HG03565 (cell line): ENCODE measurements around the gene ATP2A2.
A peak's percentile ranks its signal among the peaks of the same experiment; 100 is the strongest.
"Not testable (repeated sequence)": the region's sequence is repeated elsewhere in the genome, so short reads cannot be mapped to it uniquely, and the experiment has no call there.

Experiments
- ATAC-seq: cut with Tn5 transposase; IDR thresholded peaks from one replicate; pipeline ENCODE4 v1.9.1; 2021; ENCODE audit warnings: mild to moderate bottlenecking, moderate library complexity; ENCODE audit not compliant: unreplicated experiment

Gene ATP2A2

DNA sequence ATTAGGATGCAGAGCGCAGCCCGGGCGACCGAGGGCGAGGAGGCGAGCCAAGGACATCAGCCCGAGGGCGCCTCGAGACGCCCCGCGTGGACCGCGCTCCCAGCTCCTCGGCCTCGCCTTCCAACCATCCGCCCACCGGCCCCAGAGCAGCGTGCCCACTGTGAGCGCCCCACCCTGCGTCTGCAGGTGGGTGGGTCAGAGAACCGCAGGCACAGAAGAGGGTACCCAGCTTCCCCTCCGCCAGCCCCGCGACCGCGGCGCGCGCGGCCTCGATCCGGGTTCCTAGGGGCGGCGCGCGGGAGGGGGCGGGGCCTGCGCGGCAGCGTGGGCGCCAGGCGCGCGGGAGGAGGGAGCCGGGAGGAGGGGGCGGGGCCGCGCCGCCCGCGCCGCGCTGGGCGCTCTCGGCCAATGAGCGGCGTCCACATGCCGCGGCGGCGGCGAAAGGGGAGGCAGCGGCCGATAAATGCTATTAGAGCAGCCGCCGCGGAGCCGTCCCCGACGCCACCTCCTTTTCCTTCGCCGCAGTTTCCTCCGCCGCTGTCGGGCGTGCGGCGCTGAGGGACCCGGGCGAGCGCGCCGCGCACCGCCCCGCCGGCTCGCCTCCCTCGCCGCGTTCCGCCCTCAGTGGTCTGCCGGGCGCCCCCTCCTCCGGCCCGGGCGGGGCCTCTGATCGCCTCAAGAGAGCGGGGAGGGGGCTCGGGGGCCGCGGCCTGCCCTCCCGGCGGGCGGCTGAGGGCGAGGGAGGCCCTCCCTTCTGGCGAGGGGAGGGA, at the start of gene ATP2A2:
Gene ATP2A2 (plus strand): TSS at position 469 of the 770 bp plus-strand sequence. CDS start 543 bp downstream, outside the sequence.
- peak; percentile 67 for ATAC-seq

DNA sequence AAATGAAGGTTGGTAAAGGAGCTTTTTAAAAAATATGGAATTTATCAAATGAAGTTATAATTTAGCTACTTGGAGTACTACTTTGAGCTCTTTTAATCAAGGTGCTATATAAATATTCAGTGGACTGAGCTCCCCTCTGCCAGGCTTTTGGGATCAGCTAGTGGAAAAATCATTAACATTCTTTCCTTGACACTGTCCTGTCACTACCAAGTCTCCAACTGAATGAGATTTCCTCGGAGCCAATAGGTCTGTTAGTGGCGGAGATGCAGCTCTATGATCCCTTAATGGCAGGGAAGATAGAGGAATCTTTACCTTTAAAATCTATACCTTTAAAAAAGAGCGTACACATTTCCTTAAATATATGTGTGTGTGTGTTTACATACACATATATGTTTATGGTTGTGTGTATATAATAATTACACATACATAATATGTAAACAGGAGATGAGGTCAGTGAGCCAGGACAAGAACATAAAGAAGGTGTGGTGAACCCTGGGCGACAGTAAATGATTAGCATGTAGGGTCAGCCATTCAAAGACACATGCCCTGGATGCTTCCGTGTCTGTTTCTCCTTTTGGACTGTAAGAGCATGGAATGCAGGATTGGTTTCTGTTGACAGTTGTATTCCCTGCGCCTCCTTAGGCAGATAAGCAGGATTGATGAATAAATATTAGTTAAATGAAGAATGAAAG, 47.7 kb upstream of the ATP2A2 start:
- ATAC-seq = no peak

DNA sequence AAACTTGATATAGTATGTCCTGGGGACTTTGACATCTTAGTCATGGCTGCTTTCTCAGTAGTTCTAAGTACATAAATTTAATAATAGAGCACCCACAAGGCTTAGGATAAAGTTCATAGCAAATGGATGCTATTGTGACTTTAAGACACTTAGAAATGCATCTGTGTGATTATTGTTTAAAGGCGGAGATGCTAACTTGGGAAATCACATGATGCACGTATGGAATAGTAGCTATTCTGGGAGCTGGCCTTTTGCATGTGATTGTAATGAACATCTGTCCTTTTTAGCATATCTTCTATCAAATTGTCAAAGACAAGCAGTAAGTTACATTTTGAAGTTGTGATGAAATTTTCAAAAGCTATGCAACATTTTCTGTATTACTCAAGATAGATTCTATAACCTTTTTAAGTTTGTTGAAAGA, 46.7 kb upstream of the ATP2A2 start:
- no peak for ATAC-seq

DNA sequence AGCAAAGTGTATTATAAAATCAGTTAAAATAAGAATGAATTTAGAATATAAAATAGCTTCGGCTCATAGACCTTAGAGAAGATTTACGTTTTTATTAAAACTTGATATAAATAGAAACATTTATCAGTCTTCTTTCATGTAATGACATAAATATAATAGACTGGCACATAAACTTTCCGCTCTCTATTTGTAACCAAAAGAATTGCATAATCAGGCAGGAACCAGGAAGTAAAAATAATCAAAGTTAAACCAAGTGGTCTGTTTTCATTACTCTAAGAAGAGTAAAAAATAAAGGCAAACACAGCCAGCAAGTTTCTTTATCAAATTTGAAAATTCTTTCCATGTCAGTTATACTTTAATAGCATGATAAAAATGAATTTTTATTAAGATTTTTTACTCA, 46.3 kb upstream of the ATP2A2 start:
- no peak for ATAC-seq

DNA sequence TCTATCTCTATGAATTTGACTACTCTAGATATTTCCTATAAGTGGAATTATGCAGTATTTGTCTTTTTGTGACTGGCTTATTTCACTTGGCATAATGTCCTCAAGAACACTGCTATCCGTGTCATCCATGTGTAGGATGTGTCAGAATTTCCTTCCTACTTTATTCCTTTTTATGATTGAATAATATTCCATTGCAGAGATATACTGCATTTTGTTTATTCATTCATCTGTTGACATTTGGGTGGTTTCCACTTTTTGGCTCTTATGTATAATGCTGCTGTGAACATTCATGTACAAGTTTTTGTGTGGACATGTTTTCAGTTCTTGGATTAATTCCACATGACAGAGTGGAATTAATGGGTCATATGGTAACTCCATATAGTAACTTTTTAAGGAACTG, 45.7 kb upstream of the ATP2A2 start:
- ATAC-seq = no peak

DNA sequence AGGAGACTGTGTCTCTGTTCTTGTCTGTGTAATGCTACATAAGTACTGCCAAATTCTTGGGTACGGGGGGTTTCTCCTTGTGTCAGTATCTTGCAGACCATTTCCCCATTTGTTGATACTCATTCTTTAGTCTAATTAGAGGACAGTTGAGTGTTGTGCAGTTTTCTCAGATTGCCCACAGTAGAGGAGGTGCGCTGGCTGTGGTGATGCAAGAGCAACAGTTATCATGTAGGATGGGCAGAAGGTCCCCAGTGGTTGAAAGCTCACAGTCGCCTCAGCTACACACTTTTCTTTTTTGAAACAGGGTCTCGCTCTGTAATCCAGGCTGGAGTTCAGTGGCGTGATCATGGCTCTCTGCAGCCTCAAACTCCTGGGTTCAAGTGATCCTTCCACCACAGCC, 37.8 kb upstream of the ATP2A2 start:
- no peak for ATAC-seq

DNA sequence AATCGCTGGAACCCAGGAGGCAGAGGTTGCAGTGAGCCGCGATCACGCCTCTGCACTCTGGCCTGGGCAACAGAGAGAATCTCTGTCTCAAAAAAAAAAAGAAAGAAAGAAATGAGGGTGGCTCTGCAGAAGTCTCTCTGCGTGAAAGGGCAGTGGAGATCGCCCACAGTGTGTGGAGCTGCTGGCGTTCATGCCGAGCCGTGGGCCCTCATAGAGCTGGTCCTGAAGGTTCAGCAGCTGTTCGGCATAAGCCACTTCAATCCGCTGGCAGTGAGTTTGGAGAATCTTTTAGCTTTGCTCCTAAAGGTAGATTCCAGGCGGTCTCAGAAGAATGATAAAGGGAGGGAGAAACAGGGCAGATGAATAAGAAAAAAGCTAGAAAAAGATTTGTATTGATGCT, 36.7 kb upstream of the ATP2A2 start:
- no peak for ATAC-seq

DNA sequence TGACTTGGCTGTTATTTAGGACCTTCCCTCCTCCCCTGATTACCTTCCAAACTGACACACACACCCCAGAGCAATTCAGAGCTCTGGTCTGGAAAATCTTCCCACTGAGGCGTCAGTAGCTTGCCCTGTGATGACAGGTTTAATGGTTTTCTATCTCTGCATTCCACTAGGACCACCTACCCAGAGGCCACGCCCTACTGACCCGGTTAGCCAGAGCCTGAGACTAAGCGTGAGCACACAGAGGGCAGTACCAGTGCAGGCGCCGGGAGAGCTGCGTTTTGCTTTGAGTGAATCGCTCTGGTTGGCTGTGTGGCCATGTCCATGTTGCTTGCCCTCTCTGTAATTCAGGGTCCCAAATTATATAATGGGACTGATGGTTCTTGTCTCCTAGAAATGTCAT, 36.2 kb upstream of the ATP2A2 start:
- ATAC-seq = no peak

DNA sequence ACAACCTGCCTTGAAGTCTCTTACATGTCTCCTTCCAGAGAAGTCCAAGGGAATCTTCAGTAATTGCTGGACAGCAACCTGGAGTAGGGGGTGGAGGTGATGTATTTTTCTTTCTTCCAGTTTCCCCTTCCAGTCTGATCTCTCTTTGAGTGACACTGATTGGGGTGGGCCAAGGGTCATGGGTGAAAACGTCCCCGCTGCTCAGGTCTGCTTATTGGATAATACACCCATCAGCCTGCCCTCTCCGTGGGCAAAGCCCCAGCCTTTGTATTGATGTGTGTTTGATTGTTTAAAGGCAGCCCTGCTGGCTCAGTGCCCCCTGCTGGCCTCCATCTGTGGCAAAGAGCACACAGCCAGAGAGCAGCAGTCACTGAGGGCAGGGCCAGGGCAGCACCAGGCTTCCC, 35.7 kb upstream of the ATP2A2 start:
- no peak for ATAC-seq

DNA sequence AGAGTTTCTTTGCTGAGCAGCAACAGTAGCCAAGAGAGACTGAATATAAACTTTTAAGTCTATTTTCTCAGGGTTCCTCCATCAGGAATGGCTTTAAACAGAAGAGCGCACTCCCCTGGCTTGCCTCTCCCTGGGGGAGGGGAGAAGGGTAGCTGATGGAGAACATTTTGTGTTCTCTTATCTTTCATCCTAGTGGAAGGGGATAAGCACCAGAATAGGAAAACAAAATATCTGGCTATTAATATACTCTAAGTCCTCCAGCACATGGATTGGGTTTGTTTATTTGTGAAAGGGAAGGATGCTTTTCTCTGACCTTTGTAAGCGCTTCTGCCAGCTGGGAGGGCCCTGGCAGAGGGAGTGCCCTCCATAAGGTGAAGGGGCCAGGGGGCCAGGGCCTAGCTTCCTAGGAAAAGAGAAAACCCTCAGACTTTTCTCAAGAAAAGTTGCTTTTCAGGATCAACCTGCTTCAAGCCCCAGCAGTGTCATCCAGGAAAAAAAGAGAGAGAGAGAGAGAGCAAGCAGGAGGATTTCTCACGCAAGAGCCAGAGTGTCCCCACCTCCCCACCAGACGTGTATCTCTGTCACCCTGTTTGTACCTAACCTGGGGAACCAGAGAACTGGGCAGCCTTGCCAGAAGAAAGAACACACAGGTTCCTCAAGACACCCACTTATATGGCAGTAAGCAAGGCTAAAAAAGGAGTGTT, 34.3 kb upstream of the ATP2A2 start:
- ATAC-seq = no peak

DNA sequence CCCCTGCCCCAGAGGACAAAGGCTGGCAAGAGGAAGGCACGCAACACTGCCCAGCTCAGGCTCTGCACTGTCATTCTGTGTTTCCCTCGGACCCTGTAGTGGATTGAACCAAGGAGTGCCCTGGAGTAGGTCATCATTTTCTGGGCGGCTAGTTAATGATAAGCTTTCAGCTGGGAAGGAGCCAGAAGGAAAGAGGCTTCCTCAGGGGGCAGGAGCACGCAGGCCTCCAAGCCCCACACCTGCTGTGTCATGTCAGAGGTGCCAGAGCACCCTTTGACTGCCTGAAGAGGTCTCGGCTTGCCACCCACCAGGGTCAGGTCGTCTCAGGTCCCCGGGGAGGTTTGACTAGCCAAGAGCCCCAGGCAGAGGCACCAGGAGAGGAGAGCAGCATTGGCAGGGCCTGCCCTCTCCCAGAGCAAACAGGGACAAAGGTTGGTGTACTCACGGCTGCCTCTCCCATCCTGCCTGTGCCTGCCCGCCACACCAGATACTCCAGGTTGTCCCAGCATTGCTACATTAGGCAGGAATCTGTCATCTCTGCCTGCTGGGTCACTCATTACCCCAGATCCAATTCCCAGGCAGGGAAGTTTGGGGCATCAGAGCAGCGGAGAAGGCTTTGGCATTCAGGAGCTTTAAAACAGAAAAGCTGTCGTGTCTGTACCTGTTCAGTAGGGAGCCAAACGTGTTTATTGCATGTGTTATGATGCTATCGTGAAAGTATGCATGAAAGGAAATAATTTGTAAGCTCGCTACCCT, 33.5 kb upstream of the ATP2A2 start:
- ATAC-seq = no peak

DNA sequence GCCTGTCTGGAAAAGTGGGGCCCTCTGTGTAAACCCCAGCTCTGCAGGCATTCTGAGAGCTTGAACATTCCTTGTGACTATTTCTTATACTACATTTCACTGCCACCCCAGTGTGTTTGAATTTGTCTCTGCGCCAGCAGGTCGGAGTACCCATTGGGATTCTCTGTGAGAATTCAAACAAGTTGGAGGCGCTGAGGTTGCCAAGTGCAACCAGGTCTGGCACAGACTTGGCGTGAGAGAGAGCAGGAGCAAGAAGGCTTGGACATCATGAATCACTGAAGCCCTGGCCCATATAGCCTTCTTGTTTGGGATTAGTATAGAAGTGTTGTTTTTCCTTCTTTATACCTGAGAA, 33.0 kb upstream of the ATP2A2 start:
- no peak for ATAC-seq

DNA sequence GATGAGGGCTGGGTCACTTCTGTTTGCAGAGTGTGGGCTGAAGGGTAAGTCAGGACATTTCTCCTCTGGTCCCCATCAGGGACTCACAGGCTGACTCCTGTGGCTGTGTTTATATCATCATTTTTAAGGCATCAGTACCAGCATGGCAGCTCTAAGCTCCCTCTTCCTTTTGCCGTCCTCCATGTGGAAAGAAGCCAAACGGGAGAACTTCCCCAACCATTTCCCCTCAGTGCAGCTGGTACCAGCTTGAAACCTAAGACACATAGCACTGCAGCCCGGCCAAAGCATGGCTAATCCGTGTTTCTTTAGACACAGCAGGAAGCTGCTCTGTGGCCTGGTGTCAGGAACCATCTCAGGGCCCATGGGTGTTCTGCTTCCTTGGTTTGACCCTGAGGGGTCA, 31.9 kb upstream of the ATP2A2 start:
- ATAC-seq = no peak

DNA sequence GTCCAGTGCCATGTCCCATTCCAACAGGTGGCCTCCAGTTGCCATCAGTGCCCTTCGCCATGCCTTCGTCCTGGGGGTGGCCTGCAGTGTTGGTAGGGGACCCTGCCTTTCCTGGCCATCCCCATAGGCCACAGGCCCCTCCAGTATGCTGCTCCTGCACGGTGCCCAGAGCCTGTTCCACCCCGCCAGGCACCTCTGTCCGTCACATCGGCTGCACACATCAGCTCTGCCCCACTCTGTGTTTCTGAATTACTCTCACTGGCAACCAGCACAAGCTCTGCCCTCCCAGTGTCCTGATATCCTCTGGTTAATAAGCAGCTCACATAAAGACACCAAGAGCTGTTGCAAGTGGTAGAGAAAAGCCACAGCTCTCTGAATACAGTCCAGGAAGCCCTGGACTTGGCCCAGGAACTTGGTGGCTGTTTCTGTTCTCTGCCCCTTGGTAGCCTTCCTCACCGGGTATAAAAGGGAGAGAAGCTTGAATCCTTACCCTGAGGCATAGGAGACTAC, 31.3 kb upstream of the ATP2A2 start:
- ATAC-seq = no peak

DNA sequence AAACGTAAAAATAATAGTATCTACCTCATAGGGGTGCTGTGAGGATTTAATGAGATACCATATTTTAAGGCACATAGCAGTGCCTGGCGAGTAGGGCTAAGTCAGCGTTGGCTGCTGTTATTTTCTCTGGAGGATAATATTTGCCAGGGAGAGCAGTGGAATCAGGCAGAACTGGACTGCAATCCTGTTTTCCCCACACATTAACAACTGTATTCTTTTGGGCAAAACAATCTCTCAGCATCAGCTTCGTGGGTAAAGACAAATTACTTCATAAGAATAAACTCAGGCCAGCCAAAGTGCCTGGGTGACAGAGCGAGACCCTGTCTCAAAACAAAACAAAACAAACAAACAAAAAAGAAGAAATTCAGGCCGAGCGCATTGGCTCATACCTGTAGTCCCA, 29.7 kb upstream of the ATP2A2 start:
- ATAC-seq = no peak

DNA sequence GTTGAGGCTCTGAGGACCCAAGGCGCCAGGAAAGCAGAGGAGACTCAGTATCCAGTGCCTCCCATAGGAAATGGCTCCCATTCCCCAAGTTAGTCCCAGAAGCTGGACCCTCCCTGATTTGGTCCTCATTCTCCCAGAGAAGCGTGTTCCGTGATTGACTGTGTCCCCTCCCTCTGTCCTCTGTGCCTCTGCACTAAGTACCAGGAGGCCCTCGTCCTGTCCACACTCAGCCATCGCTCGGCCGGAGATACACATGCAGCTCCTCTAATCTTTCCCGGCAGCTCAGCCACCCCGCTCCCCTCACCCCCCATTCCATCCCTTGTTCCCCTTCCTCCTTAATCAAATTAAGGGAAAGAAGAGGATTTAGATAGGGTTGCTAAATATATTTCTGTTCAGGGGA, 28.3 kb upstream of the ATP2A2 start:
- no peak for ATAC-seq

DNA sequence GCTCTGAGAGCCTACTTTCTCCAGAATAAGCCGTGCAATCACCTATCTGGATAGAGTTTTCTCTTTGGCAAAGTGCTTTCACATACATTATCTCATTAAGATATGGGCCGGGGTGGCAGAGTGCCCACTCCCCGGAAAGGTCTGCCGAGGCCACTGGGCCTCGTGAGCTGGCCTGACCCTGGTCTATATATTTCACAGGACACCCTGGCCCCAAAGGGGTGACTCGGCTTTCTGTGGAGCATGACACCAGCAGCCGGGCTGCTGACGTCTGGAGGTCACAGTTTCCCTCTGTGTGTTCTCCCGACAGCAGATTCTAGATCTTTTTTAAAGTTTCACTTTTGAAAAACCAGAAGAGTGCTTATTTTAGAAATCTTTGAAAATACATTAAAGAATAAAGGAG, 27.9 kb upstream of the ATP2A2 start:
- ATAC-seq = no peak

DNA sequence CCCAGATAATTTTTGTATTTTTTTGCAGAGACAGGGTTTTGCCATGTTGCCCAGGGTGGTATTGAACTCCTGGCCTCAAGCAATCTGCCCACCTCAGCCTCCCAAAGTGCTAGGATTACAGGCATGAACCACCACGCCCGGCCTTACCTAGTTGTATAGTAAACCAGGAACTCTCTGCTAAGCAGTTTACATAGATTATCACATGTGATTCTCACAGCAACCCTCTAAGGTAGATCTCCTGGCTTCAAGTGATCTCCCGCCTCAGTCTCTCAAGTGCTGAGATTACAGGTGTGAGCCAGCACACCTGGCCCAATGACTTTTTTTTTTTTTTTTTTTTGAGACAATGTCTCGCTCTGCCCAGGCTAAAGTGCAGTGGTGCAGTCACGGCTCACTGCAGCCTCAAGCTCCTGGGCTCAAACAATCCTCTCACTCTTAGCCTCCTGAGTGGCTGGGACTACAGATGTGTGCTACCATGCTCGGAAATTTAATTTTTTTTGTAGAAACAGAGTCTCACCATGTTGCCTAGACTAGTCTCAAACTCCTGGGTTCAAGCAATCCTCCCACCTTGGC, 26.0 kb upstream of the ATP2A2 start:
- ATAC-seq = no peak

DNA sequence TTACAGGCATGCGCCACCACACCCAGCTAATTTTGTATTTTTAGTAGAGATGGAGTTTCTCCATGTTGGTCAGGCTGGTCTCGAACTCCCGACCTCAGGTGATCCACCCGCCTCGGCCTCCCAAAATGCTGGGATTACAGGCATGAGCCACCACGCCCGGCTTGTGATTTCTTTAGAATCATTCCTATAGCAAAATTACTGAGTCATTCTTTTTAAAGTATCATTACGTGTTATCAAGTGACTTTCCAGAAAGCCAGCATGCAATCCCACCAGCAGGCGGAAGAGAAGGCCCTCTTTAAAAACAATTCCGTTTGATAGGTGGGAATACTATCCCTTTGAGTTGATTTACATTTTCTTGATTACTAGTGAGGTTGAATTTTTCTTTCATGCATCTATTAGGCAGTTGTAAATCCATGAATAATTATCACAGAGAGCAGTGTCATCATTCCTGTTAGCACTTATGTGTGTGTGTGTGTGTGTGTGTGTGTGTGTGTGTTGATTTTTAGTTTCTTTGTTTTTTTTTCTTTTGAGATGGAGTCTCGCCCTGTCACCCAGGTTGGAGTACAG, 25.1 kb upstream of the ATP2A2 start:
- not testable (repeated sequence) for ATAC-seq

DNA sequence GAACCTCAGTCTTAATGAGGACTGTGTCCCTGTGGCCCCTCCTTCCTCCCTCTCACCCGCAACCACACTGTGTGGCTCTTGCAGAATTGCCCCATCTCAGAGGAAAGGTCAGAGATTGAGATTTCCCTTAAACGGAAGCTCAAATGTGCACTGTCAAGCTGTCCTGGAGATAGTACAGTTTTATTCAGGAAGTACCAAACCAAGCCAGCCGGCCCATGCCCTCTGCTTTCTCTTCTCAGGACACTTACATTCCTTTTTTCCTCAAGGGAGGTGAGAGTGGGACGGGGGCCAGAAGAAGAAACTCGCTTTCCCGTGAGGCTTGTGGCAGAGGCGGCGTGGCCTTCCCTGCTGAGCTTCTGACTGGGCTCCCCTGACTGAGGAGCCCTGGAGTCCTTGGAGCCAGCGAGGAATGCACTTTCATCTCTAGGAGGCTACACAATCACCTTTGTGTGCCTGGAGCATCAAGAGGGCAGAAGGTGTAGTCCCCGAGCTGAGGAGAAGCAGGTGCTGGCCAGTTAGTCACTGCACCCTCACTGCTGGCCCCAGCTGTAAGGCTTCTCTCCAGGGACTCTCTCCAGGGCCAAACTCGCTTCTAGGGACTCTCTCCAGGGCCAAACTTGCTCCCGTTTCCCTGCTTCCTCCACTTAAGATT, 24.1 kb upstream of the ATP2A2 start:
- no peak for ATAC-seq
